HG02642 (cell line): ENCODE measurements around the gene CAP2.

ENCODE experiments used
- ATAC-seq: cut with Tn5 transposase; IDR thresholded peaks from one replicate; pipeline ENCODE4 v1.9.1; 2021; ENCODE audit warnings: mild to moderate bottlenecking; ENCODE audit not compliant: unreplicated experiment, poor library complexity

The CAP2 gene

GRCh38 chr6:17392978-17393891 lies at the start of gene CAP2:
Gene CAP2 (plus strand): TSS chr6:17393595. CDS start chr6:17421556, 27,961 bp downstream.
- ATAC-seq: no peak

- no peak for ATAC-seq
Measured at GRCh38 chr6:17347012-17347411, 46.4 kb upstream of the CAP2 start.

- no peak for ATAC-seq
Measured at GRCh38 chr6:17349427-17349826, 44.0 kb upstream of the CAP2 start.

- no peak for ATAC-seq
Measured at GRCh38 chr6:17352302-17352701, 41.1 kb upstream of the CAP2 start.

- no peak for ATAC-seq
Measured at GRCh38 chr6:17353440-17354175, 39.8 kb upstream of the CAP2 start.

GRCh38 chr6:17354700-17355403 lies 38.5 kb upstream of the CAP2 start:
- ATAC-seq: no peak

- ATAC-seq: no peak
Measured at GRCh38 chr6:17355404-17355774, 38.0 kb upstream of the CAP2 start.

- ATAC-seq: no peak
Measured at GRCh38 chr6:17358515-17358914, 34.9 kb upstream of the CAP2 start.

- no peak for ATAC-seq
Measured at GRCh38 chr6:17360564-17360963, 32.8 kb upstream of the CAP2 start.

- no peak for ATAC-seq
Measured at GRCh38 chr6:17361013-17361412, 32.4 kb upstream of the CAP2 start.

- ATAC-seq: no peak
Measured at GRCh38 chr6:17365961-17366360, 27.4 kb upstream of the CAP2 start.

GRCh38 chr6:17367868-17368267 lies 25.5 kb upstream of the CAP2 start:
- ATAC-seq: no peak

- no peak for ATAC-seq
Measured at GRCh38 chr6:17381424-17382147, 11.8 kb upstream of the CAP2 start.

GRCh38 chr6:17385660-17386059 lies 7.7 kb upstream of the CAP2 start:
- no peak for ATAC-seq

- no peak for ATAC-seq
Measured at GRCh38 chr6:17388365-17388764, 5.0 kb upstream of the CAP2 start.

GRCh38 chr6:17389274-17389847 lies 4.0 kb upstream of the CAP2 start:
- ATAC-seq: no peak

GRCh38 chr6:17390276-17390675 lies 3.1 kb upstream of the CAP2 start:
- ATAC-seq: no peak

GRCh38 chr6:17391976-17392375 lies 1.4 kb upstream of the CAP2 start:
- ATAC-seq: no peak

- ATAC-seq: no peak
Measured at GRCh38 chr6:17393892-17394631, 667 bp downstream of the CAP2 start.
